ENCODE data around the gene TSC2. TPM values are rescaled to one million over a fixed set of nuclear protein-coding genes. Genes with fewer than 3 reads are reported as not detected.

The TSC2 gene
- total RNA-seq, 2 donors from 2014 or later, result 86.3 to 168 TPM

- no peak for TF ChIP-seq POLR2A (IDR thresholded peaks at IDR 0.05)
- peak; percentile 78 for TF ChIP-seq POLR2AphosphoS5 (IDR thresholded peaks at IDR 0.05)
- peak; percentile 79 to 95 (median 88) for TF ChIP-seq CTCF (IDR thresholded peaks at IDR 0.05)
- H3K4me1 ChIP-seq (replicated peaks), result peaks cover 25% of the 10 kb centered on the region
- no peaks in the 10 kb centered on the region for H3K9me3 ChIP-seq
- H3K27me3 ChIP-seq (replicated peaks; ENCODE audit: insufficient read depth), result no peaks in the 10 kb centered on the region
- H3K4me3 ChIP-seq, result no peak overlapping the region
- peak; percentile 81 for DNase-seq (ENCODE audit: low spot score)
- no peak overlapping the region for H3K27ac ChIP-seq
- intact Hi-C loops (cut with DNase I), result no loop called here
- 32% methylated on average over 34 of the region's 36 CpGs for WGBS
- H3K36me3 ChIP-seq, result peaks cover 12 to 19% of the 10 kb centered on the region in 2 donors
These were observed 43.8 kb upstream of the TSC2 start for GRCh38 chr16:2003827-2004641.

- 82% methylated on average over 26 of the region's 34 CpGs for WGBS
- Histone ChIP-seq H3K36me3 (peaks cover 10 to 12% of the 10 kb centered on the region in 2 donors), H3K27ac (no peak overlapping the region), H3K27me3 (replicated peaks; ENCODE audit: insufficient read depth) (no peaks in the 10 kb centered on the region), H3K4me1 (replicated peaks) (peaks cover 25% of the 10 kb centered on the region), H3K9me3 (no peaks in the 10 kb centered on the region), H3K4me3 (no peak overlapping the region)
- TF ChIP-seq POLR2AphosphoS5 (IDR thresholded peaks at IDR 0.05) (no peak), CTCF (IDR thresholded peaks at IDR 0.05) (no peak), POLR2A (IDR thresholded peaks at IDR 0.05) (no peak)
- DNase-seq (ENCODE audit: low spot score), result no peak
- intact Hi-C loops (cut with DNase I), result no loop called here
These were observed 42.8 kb upstream of the TSC2 start for GRCh38 chr16:2004795-2005517.

- H3K9me3 ChIP-seq, result no peaks in the 10 kb centered on the region
- no peak for DNase-seq (ENCODE audit: low spot score)
- intact Hi-C loops (cut with DNase I), result no loop called here
- H3K4me3 ChIP-seq, result no peak overlapping the region
- no peak for TF ChIP-seq POLR2A (IDR thresholded peaks at IDR 0.05)
- TF ChIP-seq POLR2AphosphoS5 (IDR thresholded peaks at IDR 0.05), result no peak
- TF ChIP-seq CTCF (IDR thresholded peaks at IDR 0.05), result no peak
- no peak overlapping the region for H3K27ac ChIP-seq
- peaks cover 29% of the 10 kb centered on the region for H3K4me1 ChIP-seq (replicated peaks)
- no peaks in the 10 kb centered on the region for H3K27me3 ChIP-seq (replicated peaks; ENCODE audit: insufficient read depth)
- 76% methylated on average over 21 of the region's 21 CpGs for WGBS
- H3K36me3 ChIP-seq, result peaks cover 4 to 12% of the 10 kb centered on the region in 2 donors
These were observed 42.1 kb upstream of the TSC2 start for GRCh38 chr16:2005646-2006045.

GRCh38 chr16:2006317-2006716, 41.5 kb upstream of the TSC2 start:
- Histone ChIP-seq H3K36me3 (peaks cover 4 to 8% of the 10 kb centered on the region in 2 donors), H3K27ac (no peak overlapping the region), H3K4me3 (no peak overlapping the region), H3K9me3 (no peaks in the 10 kb centered on the region), H3K4me1 (replicated peaks) (peaks cover 29% of the 10 kb centered on the region), H3K27me3 (replicated peaks; ENCODE audit: insufficient read depth) (no peaks in the 10 kb centered on the region)
- intact Hi-C loops (cut with DNase I), result no loop called here
- 82% methylated on average over 8 of the region's 8 CpGs for WGBS
- TF ChIP-seq POLR2AphosphoS5 (IDR thresholded peaks at IDR 0.05) (no peak), CTCF (IDR thresholded peaks at IDR 0.05) (no peak), POLR2A (IDR thresholded peaks at IDR 0.05) (no peak)
- no peak for DNase-seq (ENCODE audit: low spot score)
